Heart right ventricle (tissue), 16 donors: ENCODE data around the gene RASL10A. TPM values are rescaled to one million over a fixed set of nuclear protein-coding genes. Genes with fewer than 3 reads are reported as not detected.

Source experiments
- ATAC-seq, 8 donors: fragments of 200-7000 bp; cut with Tn5 transposase; one replicate each; pipeline ENCODE4 v1.9.1; 2020; ENCODE audit warnings: mild to moderate bottlenecking in 8 of 8, moderate library complexity in 8 of 8, moderate number of reproducible peaks in 1 of 8
- DNase-seq, 2 donors: peaks; one replicate each; pipeline ENCODE4 v3.0.0-alpha.2; 2020
- H3K27ac ChIP-seq, 10 donors: fragments of 200-600 bp; sonication (generic) in 2 of 10; one replicate each; pipeline versions ENCODE4 v1.5.0 to v1.8.0; 2020 to 2022; ENCODE audit warnings: mild to moderate bottlenecking in 3 of 10
- H3K27me3 ChIP-seq, 7 donors: fragments of 200-600 bp; one replicate each; pipeline ENCODE4 v1.8.0; 2021 to 2022; ENCODE audit warnings: mild to moderate bottlenecking in 2 of 7
- H3K36me3 ChIP-seq, 9 donors: fragments of 200-600 bp; sonication (generic) in 1 of 9; one replicate each; pipeline versions ENCODE4 v1.5.0 to v1.8.0; 2020 to 2022; ENCODE audit warnings: mild to moderate bottlenecking in 2 of 9
- H3K4me1 ChIP-seq, 9 donors: fragments of 200-600 bp; sonication (generic) in 1 of 9; one replicate each; pipeline versions ENCODE4 v1.5.0 to v1.8.0; 2020 to 2022; ENCODE audit warnings: mild to moderate bottlenecking in 4 of 9
- H3K4me3 ChIP-seq, 10 donors: fragments of 200-600 bp; sonication (generic) in 2 of 10; one replicate each; pipeline versions ENCODE4 v1.5.0 to v1.8.0; 2020 to 2022; ENCODE audit warnings: mild to moderate bottlenecking in 7 of 10, moderate library complexity in 2 of 10
- H3K9me3 ChIP-seq, 11 donors: fragments of 200-600 bp in 10 of 11; sonication (generic) in 2 of 11; one replicate each; pipeline versions ENCODE4 v1.5.0 to v1.8.0; 2013 to 2022; ENCODE audit warnings: mild to moderate bottlenecking in 2 of 11, control low read depth in 1 of 11, moderate library complexity in 1 of 11
- WGBS, 2 donors: extraction: QIAGEN DNeasy Blood & Tissue Kit; methylation state at CpG; one replicate each; pipeline ENCODE4 v1.1.7; 2013; ENCODE audit warnings: inconsistent platforms in 1 of 2; 5-methylcytosine and 5-hydroxymethylcytosine counted together
- intact Hi-C, 10 donors: fragments of 100-400 bp; cut with DNase I; formaldehyde crosslinking; loops; one replicate each; pipeline versions ENCODE4 v1.11.1 to v1.14.2; 2022
- polyA plus RNA-seq, 2 donors: library from polyadenylated mRNA; stranded (reverse); fragments of 200-250 nt; gene quantifications; one replicate each; pipeline ENCODE4 v1.2.3, GENCODE V29; 2013
- total RNA-seq, 10 donors: library from RNA; stranded (reverse); fragmentation: NEBNext Ultra II Directional in 3 of 10; extraction: Animal tissue kit (Norgen Biotek cat#: 25700) in 3 of 10; gene quantifications; one replicate each; pipeline versions ENCODE4 v1.2.1 to v1.2.4, GENCODE V29; 2021 to 2023
- TF ChIP-seq, protein P1 (sequence below), 9 donors: fragments of 200-600 bp; sonication (generic) in 2 of 9; IDR thresholded peaks; one replicate each; pipeline versions ENCODE4 v1.5.0 to v1.8.0; 2021 to 2022; ENCODE audit warnings: antibody characterized with exemption in 9 of 9, mild to moderate bottlenecking in 5 of 9, moderate library complexity in 1 of 9
- donor health status: Arrhythmogenic right ventricular cardiomyopathy.
- donor health status: ischemic (EF 13 %, LVEDD 7.1; RV severe dilation, severe dysfunction).
- donor health status: healthy with polysubstance abuse.
- donor health status: DM: no; HTN: yes; CAD: no.
- donor health status: DM: no; HTN: no; CAD: no.
- donor health status: ischemic (EF 25% LVEDD 6.9; RV normal size, moderate dysfunction).
- donor health status: ischemic (EF 25% LVEDD 5.7; RV mildly dilated, moderate dysfunction).
- donor health status: healthy.
- donor health status: DM: yes; HTN: yes; CAD: no.
- donor health status: Ischemic cardiomyopathy.
- donor health status: ischemic (EF 35%, LVEDD 5.7; RV mildly dilated, moderate dysfunction).
- donor health status: nonischemic (EF 11% LVEDD 7.7; RV severe dilation, severe dysfunction).
- donor health status: DM: yes; HTN: yes; CAD: no.
- donor health status: PGD.
- donor health status: ischemic (EF 29% LVEDD 5.4; RV normal size, mild dysfunction).
- donor health status: nonischemic (EF 23%, LVEDD 6.1; RV moderate dilation, normal function).

Gene RASL10A
- total and polyA plus RNA-seq, 12 donors, result 0.87 to 4.3 (median 1.7) TPM

GRCh38 chr22:29301716-29302401, 13.6 kb downstream of the RASL10A start:
- peaks cover 8 to 50% (median 38%) of the 10 kb centered on the region in 9 donors for H3K36me3 ChIP-seq
- 91 to 92% methylated on average over 17 of the region's 17 CpGs for WGBS, 2 donors
- H3K9me3 ChIP-seq, result no peaks in the 10 kb centered on the region
- H3K4me3 ChIP-seq, result no peak overlapping the region
- intact Hi-C loops, result loop anchor here in 1 of 10 donors (5.0 kb wide), 1 partner anchor 55 kb away; no protein-coding TSS in a partner anchor
- peak overlapping the region in 1 of 10 donors; percentile 22 for H3K27ac ChIP-seq
- ATAC-seq (no peak), DNase-seq (no peak)
- peaks cover 2 to 27% (median 13%) of the 10 kb centered on the region in 9 donors for H3K4me1 ChIP-seq
- no peaks in the 10 kb centered on the region for H3K27me3 ChIP-seq
- TF ChIP-seq, protein P1, sequence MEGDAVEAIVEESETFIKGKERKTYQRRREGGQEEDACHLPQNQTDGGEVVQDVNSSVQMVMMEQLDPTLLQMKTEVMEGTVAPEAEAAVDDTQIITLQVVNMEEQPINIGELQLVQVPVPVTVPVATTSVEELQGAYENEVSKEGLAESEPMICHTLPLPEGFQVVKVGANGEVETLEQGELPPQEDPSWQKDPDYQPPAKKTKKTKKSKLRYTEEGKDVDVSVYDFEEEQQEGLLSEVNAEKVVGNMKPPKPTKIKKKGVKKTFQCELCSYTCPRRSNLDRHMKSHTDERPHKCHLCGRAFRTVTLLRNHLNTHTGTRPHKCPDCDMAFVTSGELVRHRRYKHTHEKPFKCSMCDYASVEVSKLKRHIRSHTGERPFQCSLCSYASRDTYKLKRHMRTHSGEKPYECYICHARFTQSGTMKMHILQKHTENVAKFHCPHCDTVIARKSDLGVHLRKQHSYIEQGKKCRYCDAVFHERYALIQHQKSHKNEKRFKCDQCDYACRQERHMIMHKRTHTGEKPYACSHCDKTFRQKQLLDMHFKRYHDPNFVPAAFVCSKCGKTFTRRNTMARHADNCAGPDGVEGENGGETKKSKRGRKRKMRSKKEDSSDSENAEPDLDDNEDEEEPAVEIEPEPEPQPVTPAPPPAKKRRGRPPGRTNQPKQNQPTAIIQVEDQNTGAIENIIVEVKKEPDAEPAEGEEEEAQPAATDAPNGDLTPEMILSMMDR (IDR thresholded peaks at IDR 0.05), result no peak

- Histone ChIP-seq H3K27me3 (no peaks in the 10 kb centered on the region), H3K27ac (no peak overlapping the region), H3K9me3 (no peaks in the 10 kb centered on the region), H3K36me3 (peaks cover 9 to 59% (median 46%) of the 10 kb centered on the region in 9 donors), H3K4me1 (peaks cover 2 to 26% (median 12%) of the 10 kb centered on the region in 9 donors), H3K4me3 (no peak overlapping the region)
- DNase-seq (no peak), ATAC-seq (no peak)
- TF ChIP-seq, protein P1 (IDR thresholded peaks at IDR 0.05), result no peak
- intact Hi-C loops, result loop anchor here in 1 of 10 donors (5.0 kb wide), 1 partner anchor 56 kb away; no protein-coding TSS in a partner anchor
- WGBS, 2 donors, result 74 to 76% methylated on average over 10 of the region's 10 CpGs
These were observed 14.5 kb downstream of the RASL10A start for GRCh38 chr22:29300807-29301601.

- Histone ChIP-seq H3K36me3 (peaks cover 9 to 64% (median 52%) of the 10 kb centered on the region in 9 donors), H3K4me3 (no peak overlapping the region), H3K27me3 (no peaks in the 10 kb centered on the region), H3K9me3 (no peaks in the 10 kb centered on the region), H3K27ac (no peak overlapping the region), H3K4me1 (peaks cover 2 to 20% (median 10%) of the 10 kb centered on the region in 9 donors)
- no peak for ATAC-seq
- TF ChIP-seq, protein P1 (IDR thresholded peaks at IDR 0.05), result no peak
- 67 to 69% methylated on average over 4 of the region's 4 CpGs for WGBS, 2 donors
- no peak for DNase-seq
- intact Hi-C loops, result loop anchor here in 1 of 10 donors (5.0 kb wide), 1 partner anchor 57 kb away; no protein-coding TSS in a partner anchor
These were observed 15.1 kb downstream of the RASL10A start for GRCh38 chr22:29300467-29300806.

- TF ChIP-seq, protein P1 (IDR thresholded peaks at IDR 0.05), result no peak
- H3K27me3 ChIP-seq, result no peaks in the 10 kb centered on the region
- peaks cover 2 to 18% (median 10%) of the 10 kb centered on the region in 9 donors for H3K4me1 ChIP-seq
- no peak overlapping the region for H3K4me3 ChIP-seq
- 88 to 89% methylated on average over 19 of the region's 19 CpGs for WGBS, 2 donors
- intact Hi-C loops, result loop anchor here in 1 of 10 donors (10.0 kb wide), 1 partner anchor 225 kb away; no protein-coding TSS in a partner anchor
- no peak overlapping the region for H3K27ac ChIP-seq
- ATAC-seq (no peak), DNase-seq (no peak)
- H3K9me3 ChIP-seq, result no peaks in the 10 kb centered on the region
- peaks cover 12 to 76% (median 61%) of the 10 kb centered on the region in 9 donors for H3K36me3 ChIP-seq
These were observed 16.2 kb downstream of the RASL10A start for GRCh38 chr22:29299136-29299900.
